ENCODE measurements around the gene CT45A2.
"Not testable (repeated sequence)": the region's sequence is repeated elsewhere in the genome, so short reads cannot be mapped to it uniquely, and the experiment has no call there.

DNA sequence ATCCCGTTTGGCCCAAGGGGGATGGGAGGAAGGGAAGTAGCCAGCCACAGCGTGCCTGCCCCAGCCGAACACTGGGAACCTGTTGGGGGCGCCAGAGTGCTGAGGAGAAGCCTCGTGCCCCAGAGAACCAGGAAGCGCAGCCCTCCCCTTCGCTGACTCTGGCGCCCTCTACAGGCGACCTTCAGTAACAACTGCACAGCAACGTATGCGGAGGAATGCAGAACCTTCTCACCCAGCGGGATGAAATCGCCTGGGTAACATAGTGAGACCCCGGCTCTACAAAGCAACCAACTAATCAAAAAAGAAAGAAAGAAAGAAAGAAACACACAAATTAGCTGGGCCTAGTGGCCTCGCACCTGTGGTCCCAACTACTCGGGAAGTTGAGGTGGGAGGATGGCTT lies 34.4 kb downstream of the CT45A2 start, which contains the start of gene CT45A5:
- TF ChIP-seq, protein P1, sequence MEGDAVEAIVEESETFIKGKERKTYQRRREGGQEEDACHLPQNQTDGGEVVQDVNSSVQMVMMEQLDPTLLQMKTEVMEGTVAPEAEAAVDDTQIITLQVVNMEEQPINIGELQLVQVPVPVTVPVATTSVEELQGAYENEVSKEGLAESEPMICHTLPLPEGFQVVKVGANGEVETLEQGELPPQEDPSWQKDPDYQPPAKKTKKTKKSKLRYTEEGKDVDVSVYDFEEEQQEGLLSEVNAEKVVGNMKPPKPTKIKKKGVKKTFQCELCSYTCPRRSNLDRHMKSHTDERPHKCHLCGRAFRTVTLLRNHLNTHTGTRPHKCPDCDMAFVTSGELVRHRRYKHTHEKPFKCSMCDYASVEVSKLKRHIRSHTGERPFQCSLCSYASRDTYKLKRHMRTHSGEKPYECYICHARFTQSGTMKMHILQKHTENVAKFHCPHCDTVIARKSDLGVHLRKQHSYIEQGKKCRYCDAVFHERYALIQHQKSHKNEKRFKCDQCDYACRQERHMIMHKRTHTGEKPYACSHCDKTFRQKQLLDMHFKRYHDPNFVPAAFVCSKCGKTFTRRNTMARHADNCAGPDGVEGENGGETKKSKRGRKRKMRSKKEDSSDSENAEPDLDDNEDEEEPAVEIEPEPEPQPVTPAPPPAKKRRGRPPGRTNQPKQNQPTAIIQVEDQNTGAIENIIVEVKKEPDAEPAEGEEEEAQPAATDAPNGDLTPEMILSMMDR (IDR thresholded peaks at IDR 0.05) = not testable (repeated sequence)
- not testable (repeated sequence) for TF ChIP-seq POLR2A (IDR thresholded peaks at IDR 0.05)
